SK-N-MC (cell line): Measurements from ENCODE around the gene PTPRN2.

Source experiments
- EZH2 ChIP-seq: fragments of 200-600 bp; sonication (generic); IDR thresholded peaks from one replicate; pipeline ENCODE4 v1.6.1; 2017; ENCODE audit warnings: antibody characterized with exemption
- FOXP2 ChIP-seq: optimal IDR thresholded peaks from 2 replicates; pipeline ENCODE3; 2011; ENCODE audit warnings: mild to moderate bottlenecking, moderate library complexity; ENCODE audit not compliant: insufficient read depth; ENCODE audit errors: extremely low read length, control extremely low read depth
- POLR2AphosphoS5 ChIP-seq: IDR thresholded peaks from 2 replicates; pipeline ENCODE4 v1.6.1; 2012; ENCODE audit warnings: mild to moderate bottlenecking, low read depth, low read length, borderline replicate concordance

DNA sequence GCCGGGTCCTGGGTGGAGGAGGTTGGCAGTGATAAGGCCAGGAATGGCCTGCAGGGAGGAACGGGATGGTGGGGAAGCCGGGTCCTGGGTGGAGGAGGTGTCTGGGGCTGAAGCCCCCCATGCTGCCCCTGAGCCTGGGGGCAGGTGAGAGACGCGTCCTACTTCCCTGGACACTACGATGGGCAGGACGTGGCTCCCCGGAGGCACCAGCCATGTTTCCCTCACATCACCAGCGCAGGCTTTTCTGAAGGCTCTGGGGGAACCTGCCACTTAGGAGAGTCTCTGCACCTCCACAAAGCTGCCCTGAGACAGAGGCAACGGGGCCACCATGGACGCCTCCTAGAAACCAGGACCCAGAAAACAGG is 926.0 kb downstream of the PTPRN2 start:
- TF ChIP-seq EZH2: no peak
- no peak for TF ChIP-seq POLR2AphosphoS5
- TF ChIP-seq FOXP2: no peak
